B cell (primary cell): ENCODE measurements around the gene CRIP3. TPM values are rescaled to one million over a fixed set of nuclear protein-coding genes. Genes with fewer than 3 reads are reported as not detected.

Experiments
- ATAC-seq: fragments of 200-7000 bp; cut with Tn5 transposase; one replicate; pipeline ENCODE4 v1.10.0; 2021; ENCODE audit warnings: low read depth, mild to moderate bottlenecking, moderate number of reproducible peaks, moderate library complexity
- CTCF ChIA-PET: fragments of 350-600 bp; sonication (Branson Sonifier 250); formaldehyde crosslinking; loops from one replicate; lab custom pipeline; 2021; ENCODE audit warnings: antibody characterized with exemption, inconsistent platforms; lab: Charles Lee
- POLR2A ChIA-PET: fragments of 350-600 bp; sonication (Branson Sonifier 250); formaldehyde crosslinking; loops from one replicate; lab custom pipeline; 2021; ENCODE audit warnings: antibody characterized with exemption; lab: Charles Lee
- DNase-seq: peaks from one replicate; pipeline ENCODE4 v3.0.0; 2013
- H2AFZ ChIP-seq: 2 replicates; pipeline ENCODE4 v1.6.1; 2012; ENCODE audit warnings: mild to moderate bottlenecking, low read depth, low read length; ENCODE audit not compliant: insufficient read depth, poor library complexity, severe bottlenecking
- H3K27ac ChIP-seq, 2 donors: 1 replicate in 1 of 2; 2 replicates in 1 of 2; pipeline ENCODE4 v1.5.1; 2012 to 2013; ENCODE audit warnings: low read length in 2 of 2, mild to moderate bottlenecking in 2 of 2, moderate library complexity in 1 of 2
- H3K27me3 ChIP-seq, 4 experiments: fragments of 200-600 bp in 1 of 4; sonication (generic) in 1 of 4; replicated peaks in 1 of 4; 1 replicate in 2 of 4; 2 replicates in 2 of 4; pipeline versions ENCODE4 v1.6.1 to v1.7.0; 2013 to 2016; ENCODE audit warnings: low read length in 3 of 4, mild to moderate bottlenecking in 2 of 4, mixed read lengths in 1 of 4, moderate library complexity in 1 of 4; ENCODE audit not compliant: insufficient read depth in 4 of 4, control insufficient read depth in 3 of 4; ENCODE audit errors: control extremely low read depth in 1 of 4
- H3K36me3 ChIP-seq, 2 experiments: replicated peaks in 1 of 2; 1 replicate in 1 of 2; 2 replicates in 1 of 2; pipeline versions ENCODE4 v1.6.1 to v1.7.1; 2013; ENCODE audit warnings: low read length in 1 of 2; ENCODE audit not compliant: insufficient read depth in 2 of 2, control insufficient read depth in 1 of 2; ENCODE audit errors: control extremely low read depth in 1 of 2, extremely low read depth in 1 of 2
- H3K4me1 ChIP-seq, 2 donors: fragments of 200-600 bp in 1 of 2; sonication (generic) in 1 of 2; 1 replicate in 1 of 2; 2 replicates in 1 of 2; pipeline versions ENCODE4 v1.5.1 to v1.6.1; 2013 to 2017; ENCODE audit warnings: low read length in 2 of 2; ENCODE audit not compliant: control insufficient read depth in 2 of 2, insufficient read depth in 2 of 2
- H3K4me2 ChIP-seq: replicated peaks from 2 replicates; pipeline ENCODE3; 2012; ENCODE audit warnings: mild to moderate bottlenecking, low read depth, low read length; ENCODE audit not compliant: poor library complexity, severe bottlenecking
- H3K4me3 ChIP-seq, 5 experiments: fragments of 200-600 bp in 1 of 5; sonication (generic) in 1 of 5; 1 replicate in 3 of 5; 2 replicates in 2 of 5; pipeline versions ENCODE4 v1.5.1 to v1.7.0; 2011 to 2016; ENCODE audit warnings: low read length in 4 of 5, mild to moderate bottlenecking in 4 of 5, low read depth in 2 of 5, control low read depth in 1 of 5, moderate library complexity in 1 of 5; ENCODE audit not compliant: insufficient read depth in 1 of 5; ENCODE audit errors: control extremely low read depth in 1 of 5, extremely low read depth in 1 of 5
- H3K79me2 ChIP-seq: fragments of 200-600 bp; sonication (generic); one replicate; pipeline ENCODE4 v1.6.0; 2016; ENCODE audit warnings: low read length; ENCODE audit not compliant: control insufficient read depth, insufficient read depth
- H3K9ac ChIP-seq: fragments of 200-600 bp; sonication (generic); 2 replicates; pipeline ENCODE4 v1.6.1; 2017; ENCODE audit warnings: mild to moderate bottlenecking, low read length, moderate library complexity
- H3K9me3 ChIP-seq, 3 donors: one replicate each; pipeline versions ENCODE4 v1.6.1 to v1.7.1; 2013; ENCODE audit warnings: low read length in 2 of 3; ENCODE audit not compliant: control insufficient read depth in 2 of 3, insufficient read depth in 1 of 3; ENCODE audit errors: control extremely low read depth in 1 of 3
- H4K20me1 ChIP-seq: 2 replicates; pipeline ENCODE4 v1.6.0; 2012; ENCODE audit warnings: mild to moderate bottlenecking, low read length; ENCODE audit not compliant: insufficient read depth, control insufficient read depth, poor library complexity, severe bottlenecking
- H3K27ac Mint-ChIP-seq: one replicate; pipeline ENCODE4 v1.8.0; 2021; ENCODE audit warnings: mixed read lengths
- H3K27me3 Mint-ChIP-seq: one replicate; pipeline ENCODE4 v1.8.0; 2021; ENCODE audit warnings: mixed read lengths
- H3K4me1 Mint-ChIP-seq: one replicate; pipeline ENCODE4 v1.8.0; 2021; ENCODE audit warnings: mixed read lengths
- H3K4me3 Mint-ChIP-seq: one replicate; pipeline ENCODE4 v1.8.0; 2021; ENCODE audit warnings: mixed read lengths
- H3K9me3 Mint-ChIP-seq: one replicate; pipeline ENCODE4 v1.8.0; 2022; ENCODE audit warnings: mixed read lengths; ENCODE audit not compliant: insufficient read depth
- EZH2 ChIP-seq: IDR thresholded peaks from 2 replicates; pipeline ENCODE4 v1.6.1; 2012; ENCODE audit warnings: borderline replicate concordance, low read depth, mild to moderate bottlenecking, moderate library complexity, low read length; ENCODE audit not compliant: insufficient read depth, poor library complexity, severe bottlenecking
- WGBS: methylation state at CpG from one replicate; pipeline ENCODE4 v1.1.5; 2013; ENCODE audit warnings: missing lambda C conversion rate; ENCODE audit not compliant: insufficient coverage; 5-methylcytosine and 5-hydroxymethylcytosine counted together
- intact Hi-C: fragments of 100-400 bp; cut with micrococcal nuclease; formaldehyde crosslinking; loops from one replicate; pipeline ENCODE4 v1.10.0; 2022
- polyA plus RNA-seq: library from polyadenylated mRNA; depleted of rRNA; stranded (reverse); fragments of >200 nt; gene quantifications from 2 replicates; pipeline ENCODE4 v1.2.3, GENCODE V29; 2012
- total RNA-seq, 2 donors: library from RNA; stranded (reverse); fragments of 120-200 nt in 1 of 2; gene quantifications; 1 replicate in 1 of 2; 2 replicates in 1 of 2; pipeline versions ENCODE4 v1.2.3 to v1.2.4, GENCODE V29; 2013 to 2022
- TF ChIP-seq, protein P1 (sequence below): fragments of 200-600 bp; IDR thresholded peaks from one replicate; pipeline ENCODE4 v1.8.0; 2022; ENCODE audit warnings: antibody characterized with exemption, mild to moderate bottlenecking

The CRIP3 gene
- total and polyA plus RNA-seq, 2 donors (not counting 1 experiment from before 2014, with no cell fraction given) = 25.8 to 64.6 TPM

DNA sequence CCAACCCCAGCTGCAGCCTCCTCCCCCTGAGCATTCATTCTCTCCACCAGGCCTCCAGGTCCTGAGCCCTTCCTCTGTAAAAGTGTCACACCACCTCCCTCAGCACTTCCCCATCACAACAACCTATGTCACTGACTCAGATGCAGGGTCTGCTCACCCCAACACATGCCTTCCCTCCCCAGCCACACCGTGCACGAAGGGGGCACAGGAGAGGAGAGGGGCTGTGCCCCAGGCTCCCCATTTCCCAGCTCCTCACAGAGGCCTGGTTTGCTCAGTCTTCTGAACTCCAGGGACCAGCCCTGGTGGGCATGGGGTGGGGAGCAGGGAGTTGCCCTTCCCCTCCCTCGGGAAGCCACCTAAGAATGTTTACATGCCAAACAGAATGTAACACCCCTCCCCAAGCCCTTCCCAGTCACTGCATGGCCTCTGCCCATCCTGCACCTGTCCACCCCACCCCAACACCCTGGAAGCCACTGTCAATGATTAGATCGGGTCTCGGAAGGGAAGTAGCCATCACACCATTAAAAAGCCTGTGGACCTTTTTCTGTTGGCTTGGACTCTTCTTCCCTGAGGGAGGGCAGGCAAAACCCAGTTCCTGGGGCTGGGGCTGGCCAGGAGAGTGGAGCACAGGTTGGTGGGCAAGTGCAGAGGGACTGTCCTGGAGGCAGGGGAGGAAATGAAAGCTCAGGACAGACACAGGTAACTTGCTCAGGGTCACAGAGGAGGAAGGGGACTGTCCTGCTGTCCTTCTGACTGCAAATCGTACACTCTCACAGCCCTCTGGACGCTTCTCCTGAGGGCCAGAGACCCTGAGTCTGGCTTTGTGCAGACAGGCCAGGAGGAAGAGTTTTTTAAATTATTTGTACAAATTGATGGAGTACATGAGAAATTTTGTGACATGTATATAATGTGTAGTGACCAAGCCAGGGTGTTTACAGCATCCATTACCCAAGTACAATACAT is 20.6 kb downstream of the CRIP3 start:
- POLR2A ChIA-PET = no interaction called here
- H3K9me3 ChIP-seq = no peaks in the 10 kb centered on the region
- Mint-ChIP-seq H3K27me3 (peaks cover 23% of the 10 kb centered on the region), H3K4me1 (peaks cover 5% of the 10 kb centered on the region), H3K9me3 (no peaks in the 10 kb centered on the region), H3K4me3 (no peak overlapping the region), H3K27ac (peak overlapping the region; percentile 27)
- peaks cover 0 to 26% (median 5%) of the 10 kb centered on the region in 4 experiments for H3K27me3 ChIP-seq
- ATAC-seq (no peak), DNase-seq (no peak)
- no peak overlapping the region for H3K9ac ChIP-seq
- intact Hi-C loops = no loop called here
- no peak overlapping the region for H3K4me2 ChIP-seq
- no peak overlapping the region for H3K27ac ChIP-seq
- H3K36me3 ChIP-seq = no peaks in the 10 kb centered on the region
- CTCF ChIA-PET = interaction anchor here (1.1 kb wide), 1 partner anchor 61 kb away, joined by 3 read pairs; no protein-coding TSS in a partner anchor
- WGBS = 100% methylated on average over 2 of the region's 7 CpGs
- no peaks in the 10 kb centered on the region for H4K20me1 ChIP-seq
- no peak overlapping the region for H3K4me3 ChIP-seq
- no peak for TF ChIP-seq EZH2
- TF ChIP-seq, protein P1, sequence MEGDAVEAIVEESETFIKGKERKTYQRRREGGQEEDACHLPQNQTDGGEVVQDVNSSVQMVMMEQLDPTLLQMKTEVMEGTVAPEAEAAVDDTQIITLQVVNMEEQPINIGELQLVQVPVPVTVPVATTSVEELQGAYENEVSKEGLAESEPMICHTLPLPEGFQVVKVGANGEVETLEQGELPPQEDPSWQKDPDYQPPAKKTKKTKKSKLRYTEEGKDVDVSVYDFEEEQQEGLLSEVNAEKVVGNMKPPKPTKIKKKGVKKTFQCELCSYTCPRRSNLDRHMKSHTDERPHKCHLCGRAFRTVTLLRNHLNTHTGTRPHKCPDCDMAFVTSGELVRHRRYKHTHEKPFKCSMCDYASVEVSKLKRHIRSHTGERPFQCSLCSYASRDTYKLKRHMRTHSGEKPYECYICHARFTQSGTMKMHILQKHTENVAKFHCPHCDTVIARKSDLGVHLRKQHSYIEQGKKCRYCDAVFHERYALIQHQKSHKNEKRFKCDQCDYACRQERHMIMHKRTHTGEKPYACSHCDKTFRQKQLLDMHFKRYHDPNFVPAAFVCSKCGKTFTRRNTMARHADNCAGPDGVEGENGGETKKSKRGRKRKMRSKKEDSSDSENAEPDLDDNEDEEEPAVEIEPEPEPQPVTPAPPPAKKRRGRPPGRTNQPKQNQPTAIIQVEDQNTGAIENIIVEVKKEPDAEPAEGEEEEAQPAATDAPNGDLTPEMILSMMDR = no peak
- H3K79me2 ChIP-seq = no peaks in the 10 kb centered on the region
- no peak overlapping the region for H2AFZ ChIP-seq
- H3K4me1 ChIP-seq = no peaks in the 10 kb centered on the region
